ENCODE data around the gene NUP160. TPM values are rescaled to one million over a fixed set of nuclear protein-coding genes. Genes with fewer than 3 reads are reported as not detected.
A peak's percentile ranks its signal among the peaks of the same experiment; 100 is the strongest.

The NUP160 gene
- total and polyA plus RNA-seq, 2 of the 13 experiments (the other 11 are each of a cell fraction or from before 2014, with no cell fraction given) = 28.3 to 43.5 TPM

- H3K27ac ChIP-seq (ENCODE audit: extremely low read length, insufficient read depth, low read length) = no peak overlapping the region
- WGBS (ENCODE audit: low lambda C conversion rate) = 78% methylated on average over 2 of the region's 2 CpGs
- peaks cover 21% of the 10 kb centered on the region for H4K20me1 ChIP-seq (ENCODE audit: insufficient read depth, low read length)
- FAIRE-seq (no peak), ATAC-seq (no peak), DNase-seq (ENCODE audit: low spot score) (no peak)
- H3K4me3 ChIP-seq (replicated peaks in 1 of 3; ENCODE audit: insufficient read depth in 1 of 3, low read depth in 2 of 3, low read length in 3 of 3) = peak overlapping the region; percentile 78 to 95 (median 89); a peak in 5 of 6 replicates
- BruUV-seq (replicated peaks) = TSS peak; percentile 54
- peak overlapping the region; percentile 78 for H3K4me2 ChIP-seq (ENCODE audit: low read depth, low read length)
- intact Hi-C loops (cut with micrococcal nuclease; ENCODE audit: unreplicated experiment) = no loop called here
- H3K79me2 ChIP-seq (ENCODE audit: insufficient read depth, low read length) = peaks cover 52% of the 10 kb centered on the region
- in situ Hi-C loops (cut with HindIII; ENCODE audit: extremely low pct_ligation_motif_present, low pct_unique_long_range_greater_than_20kb) = no loop called here
- peak overlapping the region; percentile 98; the same call in 1 of the 2 replicates for H3K9ac ChIP-seq (ENCODE audit: insufficient read depth, low read depth, low read length)
- CTCF ChIA-PET (ENCODE audit: low intra/inter-chr PET ratio, low total read pairs) = no interaction called here
- no peaks in the 10 kb centered on the region; a peak in 2 of 5 replicates for H3K27me3 ChIP-seq (ENCODE audit: control insufficient read depth in 1 of 2, insufficient read depth in 2 of 2, low read length in 2 of 2)
- POLR2A ChIA-PET = no interaction called here
- H3K9me3 ChIP-seq (ENCODE audit: low read length) = no peaks in the 10 kb centered on the region
- H3K4me1 ChIP-seq (ENCODE audit: insufficient read depth, low read length) = peaks cover 21% of the 10 kb centered on the region
- H3K36me3 ChIP-seq (replicated peaks in 1 of 2; ENCODE audit: control insufficient read depth in 1 of 2, insufficient read depth in 2 of 2, low read length in 2 of 2) = peaks cover 6 to 38% of the 10 kb centered on the region in 2 experiments; a peak in 4 of 5 replicates
- no peak overlapping the region for H2AFZ ChIP-seq (ENCODE audit: low read length)
- TF ChIP-seq ZNF614 (CRISPR knock-in tag; IDR thresholded peaks at IDR 0.05; ENCODE audit: borderline replicate concordance) (no peak), PRDM10 (CRISPR knock-in tag; IDR thresholded peaks at IDR 0.05; ENCODE audit: low read depth) (no peak), FOXM1 (CRISPR knock-in tag; IDR thresholded peaks at IDR 0.05) (no peak), ZNF44 (CRISPR knock-in tag; IDR thresholded peaks at IDR 0.05) (no peak), ZNF670 (CRISPR knock-in tag; IDR thresholded peaks at IDR 0.05; ENCODE audit: borderline replicate concordance) (no peak), HOXD1 (CRISPR knock-in tag; IDR thresholded peaks at IDR 0.05) (no peak), SRY (CRISPR knock-in tag; IDR thresholded peaks at IDR 0.05) (no peak), NR2F2 (IDR thresholded peaks at IDR 0.05; ENCODE audit: borderline replicate concordance, low read depth) (no peak), HOXA5 (CRISPR knock-in tag; IDR thresholded peaks at IDR 0.05) (no peak), RFX1 (IDR thresholded peaks at IDR 0.05) (no peak)
- TF ChIP-seq, protein P1, sequence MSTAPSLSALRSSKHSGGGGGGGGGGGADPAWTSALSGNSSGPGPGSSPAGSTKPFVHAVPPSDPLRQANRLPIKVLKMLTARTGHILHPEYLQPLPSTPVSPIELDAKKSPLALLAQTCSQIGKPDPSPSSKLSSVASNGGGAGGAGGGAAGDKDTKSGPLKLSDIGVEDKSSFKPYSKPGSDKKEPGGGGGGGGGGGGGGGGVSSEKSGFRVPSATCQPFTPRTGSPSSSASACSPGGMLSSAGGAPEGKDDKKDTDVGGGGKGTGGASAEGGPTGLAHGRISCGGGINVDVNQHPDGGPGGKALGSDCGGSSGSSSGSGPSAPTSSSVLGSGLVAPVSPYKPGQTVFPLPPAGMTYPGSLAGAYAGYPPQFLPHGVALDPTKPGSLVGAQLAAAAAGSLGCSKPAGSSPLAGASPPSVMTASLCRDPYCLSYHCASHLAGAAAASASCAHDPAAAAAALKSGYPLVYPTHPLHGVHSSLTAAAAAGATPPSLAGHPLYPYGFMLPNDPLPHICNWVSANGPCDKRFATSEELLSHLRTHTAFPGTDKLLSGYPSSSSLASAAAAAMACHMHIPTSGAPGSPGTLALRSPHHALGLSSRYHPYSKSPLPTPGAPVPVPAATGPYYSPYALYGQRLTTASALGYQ (CRISPR knock-in tag; IDR thresholded peaks at IDR 0.05) = no peak
- TF ChIP-seq, protein P2, sequence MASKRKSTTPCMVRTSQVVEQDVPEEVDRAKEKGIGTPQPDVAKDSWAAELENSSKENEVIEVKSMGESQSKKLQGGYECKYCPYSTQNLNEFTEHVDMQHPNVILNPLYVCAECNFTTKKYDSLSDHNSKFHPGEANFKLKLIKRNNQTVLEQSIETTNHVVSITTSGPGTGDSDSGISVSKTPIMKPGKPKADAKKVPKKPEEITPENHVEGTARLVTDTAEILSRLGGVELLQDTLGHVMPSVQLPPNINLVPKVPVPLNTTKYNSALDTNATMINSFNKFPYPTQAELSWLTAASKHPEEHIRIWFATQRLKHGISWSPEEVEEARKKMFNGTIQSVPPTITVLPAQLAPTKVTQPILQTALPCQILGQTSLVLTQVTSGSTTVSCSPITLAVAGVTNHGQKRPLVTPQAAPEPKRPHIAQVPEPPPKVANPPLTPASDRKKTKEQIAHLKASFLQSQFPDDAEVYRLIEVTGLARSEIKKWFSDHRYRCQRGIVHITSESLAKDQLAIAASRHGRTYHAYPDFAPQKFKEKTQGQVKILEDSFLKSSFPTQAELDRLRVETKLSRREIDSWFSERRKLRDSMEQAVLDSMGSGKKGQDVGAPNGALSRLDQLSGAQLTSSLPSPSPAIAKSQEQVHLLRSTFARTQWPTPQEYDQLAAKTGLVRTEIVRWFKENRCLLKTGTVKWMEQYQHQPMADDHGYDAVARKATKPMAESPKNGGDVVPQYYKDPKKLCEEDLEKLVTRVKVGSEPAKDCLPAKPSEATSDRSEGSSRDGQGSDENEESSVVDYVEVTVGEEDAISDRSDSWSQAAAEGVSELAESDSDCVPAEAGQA (IDR thresholded peaks at IDR 0.05; ENCODE audit: low read depth) = no peak
- TF ChIP-seq, protein P2 (CRISPR knock-in tag; IDR thresholded peaks at IDR 0.05; ENCODE audit: borderline replicate concordance) = no peak
- TF ChIP-seq, protein P3, sequence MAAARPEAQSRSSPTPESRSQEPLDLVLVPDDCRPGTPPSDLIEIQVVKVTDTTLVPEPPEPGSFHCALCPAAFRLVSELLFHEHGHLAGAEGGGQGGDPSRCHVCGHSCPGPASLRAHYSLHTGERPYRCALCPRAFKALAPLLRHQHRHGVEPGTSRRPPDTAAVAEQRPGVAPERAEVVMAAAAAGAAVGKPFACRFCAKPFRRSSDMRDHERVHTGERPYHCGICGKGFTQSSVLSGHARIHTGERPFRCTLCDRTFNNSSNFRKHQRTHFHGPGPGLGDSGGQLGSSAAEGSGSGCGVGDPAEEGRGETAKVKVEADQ (CRISPR knock-in tag; IDR thresholded peaks at IDR 0.05; ENCODE audit: borderline replicate concordance) = no peak
Measured at GRCh38 chr11:47765086-47765485, 83.1 kb downstream of the NUP160 start.

All from HepG2 (cell line).